A549 (cell line): ENCODE results near the gene MRFAP1. TPM values are rescaled to one million over a fixed set of nuclear protein-coding genes. Genes with fewer than 3 reads are reported as not detected.

Experiments used
- ATAC-seq, 2 experiments: fragments of 200-7000 bp in 1 of 2; fragments of >200 bp in 1 of 2; cut with Nextera tagmentation in 1 of 2; cut with Tn5 transposase in 1 of 2; 3 replicates each; pipeline versions ENCODE4 v1.8.0 to v1.9.1; 2018 to 2020; ENCODE audit warnings: mild to moderate bottlenecking in 1 of 2, moderate library complexity in 1 of 2
- CTCF ChIA-PET: fragments of 300-600 bp; sonication (Branson Sonifier 250); formaldehyde crosslinking; extraction: SDS; loops from one replicate; lab custom pipeline; 2021; ENCODE audit warnings: antibody characterized with exemption, inconsistent platforms; lab: Yijun Ruan, JAX
- POLR2A ChIA-PET: fragments of 350-600 bp; formaldehyde crosslinking; extraction: SDS; loops from one replicate; lab custom pipeline; 2021; ENCODE audit warnings: antibody characterized with exemption, inconsistent platforms; lab: Yijun Ruan, JAX
- DNase-seq, 2 experiments: peaks; one replicate each; pipeline versions ENCODE4 v3.0.0 to v3.0.0-alpha.2; 2011 to 2016; ENCODE audit warnings: low read depth in 1 of 2, low spot score in 1 of 2
- FAIRE-seq: peaks from 2 replicates; lab custom pipeline; 2011; peaks lifted over from hg19 to GRCh38; lab: Jason Lieb, UNC
- H3K27ac ChIP-seq, 2 experiments: fragments of >200 bp; sonication (Bioruptor Twin); formaldehyde crosslinking; 3 replicates each; pipeline ENCODE4 v1.5.1; 2016 to 2017
- H3K4me1 ChIP-seq: fragments of >200 bp; sonication (Bioruptor Twin); formaldehyde crosslinking; 3 replicates; pipeline ENCODE4 v1.6.1; 2016
- H3K4me2 ChIP-seq: fragments of >200 bp; sonication (Bioruptor Twin); formaldehyde crosslinking; 3 replicates; pipeline ENCODE4 v1.6.1; 2016
- H3K4me3 ChIP-seq: fragments of >200 bp; sonication (Bioruptor Twin); formaldehyde crosslinking; 3 replicates; pipeline ENCODE4 v1.5.1; 2016
- H3K9me3 ChIP-seq: fragments of >200 bp; sonication (Bioruptor Twin); formaldehyde crosslinking; 3 replicates; pipeline ENCODE4 v1.6.1; 2016
- BHLHE40 ChIP-seq: IDR thresholded peaks from 2 replicates; pipeline ENCODE4 v1.6.1; 2012; ENCODE audit warnings: low read depth, low read length, inconsistent platforms
- CEBPB ChIP-seq, 2 experiments: fragments of >200 bp in 1 of 2; sonication (Bioruptor Twin) in 1 of 2; formaldehyde crosslinking in 1 of 2; IDR thresholded peaks; 2 replicates each; pipeline ENCODE4 v1.6.1; 2012 to 2016
- CHD2 ChIP-seq: fragments of 150-350 bp; IDR thresholded peaks from 2 replicates; pipeline ENCODE4 v1.6.1; 2014; ENCODE audit warnings: low read length; ENCODE audit not compliant: partially characterized antibody
- E2F6 ChIP-seq: IDR thresholded peaks from 2 replicates; pipeline ENCODE4 v1.6.1; 2012; ENCODE audit warnings: low read depth, borderline replicate concordance
- EHMT2 ChIP-seq: fragments of 200-600 bp; sonication (generic); IDR thresholded peaks from 2 replicates; pipeline ENCODE4 v1.6.1; 2016; ENCODE audit warnings: antibody characterized with exemption, low read depth, mild to moderate bottlenecking, moderate library complexity
- FOSB ChIP-seq: fragments of 250-450 bp; sonication (Bioruptor Pico); IDR thresholded peaks from 2 replicates; pipeline ENCODE4 v1.5.0; 2020; ENCODE audit warnings: mild to moderate bottlenecking, moderate library complexity
- FOSL2 ChIP-seq, 2 experiments: fragments of 450-650 bp in 1 of 2; fragments of >200 bp in 1 of 2; sonication (Bioruptor Twin) in 1 of 2; formaldehyde crosslinking; IDR thresholded peaks; 2 replicates each; pipeline versions ENCODE4 v1.5.0 to v1.6.1; 2016 to 2020; ENCODE audit warnings: mild to moderate bottlenecking in 1 of 2, moderate library complexity in 1 of 2
- GATA3 ChIP-seq: IDR thresholded peaks from 2 replicates; pipeline ENCODE4 v1.6.1; 2012; ENCODE audit warnings: borderline replicate concordance
- HDAC2 ChIP-seq: fragments of 200-600 bp; sonication (generic); IDR thresholded peaks from 2 replicates; pipeline ENCODE4 v1.6.1; 2016
- HMGXB4 ChIP-seq: fragments of 250-450 bp; sonication (Bioruptor Pico); IDR thresholded peaks from 2 replicates; pipeline ENCODE4 v1.5.0; 2021; ENCODE audit warnings: mild to moderate bottlenecking, moderate library complexity, borderline replicate concordance
- HOXB13 ChIP-seq: fragments of 250-450 bp; sonication (Bioruptor Pico); IDR thresholded peaks from 2 replicates; pipeline ENCODE4 v1.5.0; 2020; ENCODE audit warnings: low read depth, mild to moderate bottlenecking, moderate library complexity
- HOXB5 ChIP-seq: fragments of 250-450 bp; sonication (Bioruptor Pico); IDR thresholded peaks from 2 replicates; pipeline ENCODE4 v1.5.0; 2020; ENCODE audit warnings: mild to moderate bottlenecking, moderate library complexity
- JUNB ChIP-seq: fragments of >200 bp; sonication (Bioruptor Twin); formaldehyde crosslinking; IDR thresholded peaks from 2 replicates; pipeline ENCODE4 v1.6.1; 2016
- KDM5A ChIP-seq: fragments of 200-600 bp; sonication (generic); IDR thresholded peaks from 2 replicates; pipeline ENCODE4 v1.6.1; 2016; ENCODE audit warnings: antibody characterized with exemption, mild to moderate bottlenecking
- MAX ChIP-seq: IDR thresholded peaks from 2 replicates; pipeline ENCODE4 v1.6.1; 2012
- MYC ChIP-seq: IDR thresholded peaks from 2 replicates; pipeline ENCODE4 v1.6.1; 2012; ENCODE audit warnings: mild to moderate bottlenecking, inconsistent platforms, low read length, improper control_type of control experiment, borderline replicate concordance
- NR3C1 ChIP-seq: fragments of >200 bp; sonication (Bioruptor Twin); formaldehyde crosslinking; IDR thresholded peaks from 3 replicates; pipeline ENCODE4 v1.6.1; 2017
- POLR2AphosphoS2 ChIP-seq: conservative IDR thresholded peaks from 2 replicates; pipeline ENCODE4 v1.6.1; 2012; ENCODE audit warnings: low read length, improper control_type of control experiment, inconsistent platforms
- RAD21 ChIP-seq, 2 experiments: fragments of >200 bp in 1 of 2; sonication (Bioruptor Twin) in 1 of 2; formaldehyde crosslinking in 1 of 2; IDR thresholded peaks in 1 of 2; conservative IDR thresholded peaks in 1 of 2; 2 replicates in 1 of 2; 3 replicates in 1 of 2; pipeline ENCODE4 v1.6.1; 2012 to 2018; ENCODE audit warnings: inconsistent platforms in 1 of 2
- RARB ChIP-seq: fragments of 250-450 bp; sonication (Bioruptor Pico); IDR thresholded peaks from 2 replicates; pipeline ENCODE4 v1.8.0; 2021; ENCODE audit warnings: mild to moderate bottlenecking, moderate library complexity
- RCOR1 ChIP-seq: fragments of 150-350 bp; IDR thresholded peaks from 2 replicates; pipeline ENCODE4 v1.6.1; 2014; ENCODE audit warnings: antibody characterized with exemption, low read length, low read depth
- REST ChIP-seq: fragments of 200-600 bp; sonication (generic); IDR thresholded peaks from 2 replicates; pipeline ENCODE4 v1.6.1; 2016; ENCODE audit warnings: antibody characterized with exemption, mild to moderate bottlenecking, moderate library complexity
- RNF2 ChIP-seq: fragments of 200-600 bp; sonication (generic); IDR thresholded peaks from 2 replicates; pipeline ENCODE4 v1.6.1; 2016; ENCODE audit warnings: low read depth, mild to moderate bottlenecking, antibody characterized with exemption, moderate library complexity, borderline replicate concordance
- SMC3 ChIP-seq: fragments of >200 bp; sonication (Bioruptor Twin); formaldehyde crosslinking; IDR thresholded peaks from 3 replicates; pipeline ENCODE4 v1.6.1; 2018; ENCODE audit warnings: inconsistent platforms
- TFCP2L1 ChIP-seq: fragments of 250-450 bp; sonication (Bioruptor Pico); IDR thresholded peaks from 2 replicates; pipeline ENCODE4 v1.5.0; 2021; ENCODE audit warnings: mild to moderate bottlenecking
- TP53 ChIP-seq: fragments of 250-450 bp; sonication (Bioruptor Pico); IDR thresholded peaks from 2 replicates; pipeline ENCODE4 v1.5.0; 2021; ENCODE audit warnings: mild to moderate bottlenecking, moderate library complexity
- WGBS: methylation state at CpG from one replicate; pipeline ENCODE4 v1.1.6; 2017; ENCODE audit errors: missing lambda C conversion rate; 5-methylcytosine and 5-hydroxymethylcytosine counted together
- polyA plus RNA-seq, 4 experiments: library from polyadenylated mRNA; depleted of rRNA in 3 of 4; stranded (reverse); fragments of >200 nt; fragmentation: RNase III in 1 of 4; extraction: RNeasy Plus Mini Kit Qiagen cat#74134 plus additional on column Dnase treatment in 1 of 4; gene quantifications; 2 replicates in 3 of 4; 3 replicates in 1 of 4; pipeline ENCODE4 v1.2.3, GENCODE V29; 2011 to 2017
- TF ChIP-seq, protein P1 (sequence below): fragments of 250-450 bp; sonication (Bioruptor Pico); IDR thresholded peaks from 2 replicates; pipeline ENCODE4 v1.5.0; 2020; ENCODE audit warnings: low read depth, mild to moderate bottlenecking, moderate library complexity
- TF ChIP-seq, protein P2 (sequence below): fragments of >200 bp; sonication (Bioruptor Twin); formaldehyde crosslinking; IDR thresholded peaks from 3 replicates; pipeline ENCODE4 v1.5.1; 2016
- TF ChIP-seq, protein P3 (sequence below): fragments of >200 bp; sonication (Bioruptor Twin); formaldehyde crosslinking; IDR thresholded peaks from 3 replicates; pipeline ENCODE4 v1.6.1; 2016

The MRFAP1 gene
- polyA plus RNA-seq, 2 of the 4 experiments (the other 2 are of a cell fraction): 272 to 304 TPM

- Histone ChIP-seq H3K4me3 (peak overlapping the region; percentile 85), H3K4me2 (peak overlapping the region; percentile 99), H3K4me1 (peaks cover 20% of the 10 kb centered on the region), H3K9me3 (no peaks in the 10 kb centered on the region), H3K27ac (peak overlapping the region; percentile 88 to 91)
- 11% methylated on average over 22 of the region's 40 CpGs for WGBS
- DNase-seq: peak in 1 of 2 experiments; percentile 66
- peak; percentile 11 to 19; a peak in 2 of 6 replicates for ATAC-seq
- POLR2A ChIA-PET: interaction anchor here (1.0 to 2.5 kb wide), 6 partner anchors 10 to 46 kb away, joined by 3 to 9 read pairs (median 4); partner anchors contain the start of genes BLOC1S4 and MRFAP1
- no peak for TF ChIP-seq RNF2
- TF ChIP-seq BHLHE40: no peak
- TF ChIP-seq TP53 (CRISPR knock-in tag): no peak
- TF ChIP-seq CHD2: no peak
- TF ChIP-seq HDAC2: no peak
- no peak for TF ChIP-seq EHMT2
- 0 out of 3 replicates have a peak, but pooled peaks have one; percentile 19 for TF ChIP-seq SMC3
- no peak for TF ChIP-seq FOSL2 (IDR thresholded peaks at IDR 0.05)
- TF ChIP-seq FOSL2 (CRISPR knock-in tag; IDR thresholded peaks at IDR 0.05): no peak
- no peak for TF ChIP-seq RARB (CRISPR knock-in tag)
- TF ChIP-seq KDM5A: peak; percentile 52; the same call in 1 of the 2 replicates
- no peak for TF ChIP-seq HOXB5 (CRISPR knock-in tag)
- no peak for TF ChIP-seq REST
- no peak for TF ChIP-seq RCOR1
- TF ChIP-seq, protein P1, sequence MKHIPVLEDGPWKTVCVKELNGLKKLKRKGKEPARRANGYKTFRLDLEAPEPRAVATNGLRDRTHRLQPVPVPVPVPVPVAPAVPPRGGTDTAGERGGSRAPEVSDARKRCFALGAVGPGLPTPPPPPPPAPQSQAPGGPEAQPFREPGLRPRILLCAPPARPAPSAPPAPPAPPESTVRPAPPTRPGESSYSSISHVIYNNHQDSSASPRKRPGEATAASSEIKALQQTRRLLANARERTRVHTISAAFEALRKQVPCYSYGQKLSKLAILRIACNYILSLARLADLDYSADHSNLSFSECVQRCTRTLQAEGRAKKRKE (CRISPR knock-in tag): no peak
- TF ChIP-seq NR3C1: no peak
- no peak for TF ChIP-seq GATA3
- TF ChIP-seq POLR2AphosphoS2: no peak
- TF ChIP-seq, protein P2, sequence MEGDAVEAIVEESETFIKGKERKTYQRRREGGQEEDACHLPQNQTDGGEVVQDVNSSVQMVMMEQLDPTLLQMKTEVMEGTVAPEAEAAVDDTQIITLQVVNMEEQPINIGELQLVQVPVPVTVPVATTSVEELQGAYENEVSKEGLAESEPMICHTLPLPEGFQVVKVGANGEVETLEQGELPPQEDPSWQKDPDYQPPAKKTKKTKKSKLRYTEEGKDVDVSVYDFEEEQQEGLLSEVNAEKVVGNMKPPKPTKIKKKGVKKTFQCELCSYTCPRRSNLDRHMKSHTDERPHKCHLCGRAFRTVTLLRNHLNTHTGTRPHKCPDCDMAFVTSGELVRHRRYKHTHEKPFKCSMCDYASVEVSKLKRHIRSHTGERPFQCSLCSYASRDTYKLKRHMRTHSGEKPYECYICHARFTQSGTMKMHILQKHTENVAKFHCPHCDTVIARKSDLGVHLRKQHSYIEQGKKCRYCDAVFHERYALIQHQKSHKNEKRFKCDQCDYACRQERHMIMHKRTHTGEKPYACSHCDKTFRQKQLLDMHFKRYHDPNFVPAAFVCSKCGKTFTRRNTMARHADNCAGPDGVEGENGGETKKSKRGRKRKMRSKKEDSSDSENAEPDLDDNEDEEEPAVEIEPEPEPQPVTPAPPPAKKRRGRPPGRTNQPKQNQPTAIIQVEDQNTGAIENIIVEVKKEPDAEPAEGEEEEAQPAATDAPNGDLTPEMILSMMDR: peak; percentile 27; the same call in 2 of the 3 replicates
- TF ChIP-seq, protein P3, sequence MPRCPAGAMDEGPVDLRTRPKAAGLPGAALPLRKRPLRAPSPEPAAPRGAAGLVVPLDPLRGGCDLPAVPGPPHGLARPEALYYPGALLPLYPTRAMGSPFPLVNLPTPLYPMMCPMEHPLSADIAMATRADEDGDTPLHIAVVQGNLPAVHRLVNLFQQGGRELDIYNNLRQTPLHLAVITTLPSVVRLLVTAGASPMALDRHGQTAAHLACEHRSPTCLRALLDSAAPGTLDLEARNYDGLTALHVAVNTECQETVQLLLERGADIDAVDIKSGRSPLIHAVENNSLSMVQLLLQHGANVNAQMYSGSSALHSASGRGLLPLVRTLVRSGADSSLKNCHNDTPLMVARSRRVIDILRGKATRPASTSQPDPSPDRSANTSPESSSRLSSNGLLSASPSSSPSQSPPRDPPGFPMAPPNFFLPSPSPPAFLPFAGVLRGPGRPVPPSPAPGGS: no peak
- TF ChIP-seq TFCP2L1 (CRISPR knock-in tag): no peak
- TF ChIP-seq MYC: no peak
- no peak for TF ChIP-seq HMGXB4 (CRISPR knock-in tag)
- TF ChIP-seq MAX: peak; percentile 83
- TF ChIP-seq CEBPB (IDR thresholded peaks at IDR 0.05): no peak
- peak; percentile 29 to 33; a peak in 2 of 5 replicates for TF ChIP-seq RAD21 (conservative IDR thresholded peaks at IDR 0.05 in 1 of 2, IDR thresholded peaks at IDR 0.05 in 1 of 2)
- peak; percentile 64; the same call in 1 of the 2 replicates for TF ChIP-seq E2F6
- no peak for TF ChIP-seq FOSB (CRISPR knock-in tag)
- no peak for TF ChIP-seq JUNB
- no peak for TF ChIP-seq HOXB13 (CRISPR knock-in tag)
- FAIRE-seq: no peak
- CTCF ChIA-PET: interaction anchor here (1.1 to 2.7 kb wide), 6 partner anchors 10 to 343 kb away, joined by 4 to 24 read pairs (median 8); no protein-coding TSS in a partner anchor
Observed at GRCh38 chr4:6674500-6675149, 34.1 kb downstream of the MRFAP1 start.
